WERI-Rb-1 (cell line): ENCODE results near the gene INTS15.
"Not testable (repeated sequence)": the region's sequence is repeated elsewhere in the genome, so short reads cannot be mapped to it uniquely, and the experiment has no call there.

Experiments used
- DNase-seq: peaks from one replicate; pipeline ENCODE4 v3.0.0-alpha.2; 2020
- H3K27ac ChIP-seq: fragments of 250-450 bp; sonication (Bioruptor Pico); 2 replicates; pipeline ENCODE4 v1.5.1; 2020; ENCODE audit warnings: mild to moderate bottlenecking, moderate library complexity
- H3K27me3 ChIP-seq: fragments of 250-450 bp; sonication (Bioruptor Pico); 2 replicates; pipeline ENCODE4 v1.5.1; 2021; ENCODE audit warnings: mild to moderate bottlenecking, low read depth, moderate library complexity; ENCODE audit not compliant: insufficient read depth, severe bottlenecking
- H3K36me3 ChIP-seq: fragments of 250-450 bp; sonication (Bioruptor Pico); 2 replicates; pipeline ENCODE4 v1.5.1; 2020; ENCODE audit warnings: mild to moderate bottlenecking, moderate library complexity
- H3K4me3 ChIP-seq: 2 replicates; pipeline ENCODE4 v1.5.1; 2011; ENCODE audit warnings: low read depth, mild to moderate bottlenecking, control low read depth, low read length
- H3K9me3 ChIP-seq: fragments of 250-450 bp; sonication (Bioruptor Pico); 2 replicates; pipeline ENCODE4 v1.5.1; 2021; ENCODE audit warnings: mild to moderate bottlenecking, moderate library complexity; ENCODE audit not compliant: severe bottlenecking
- CTCF ChIP-seq: IDR thresholded peaks from 2 replicates; pipeline ENCODE4 v1.5.1; 2011; ENCODE audit warnings: low read depth, mild to moderate bottlenecking, control low read depth, inconsistent platforms, low read length

INTS15 gene

GRCh38 chr7:6579446-6579845 lies 10.4 kb upstream of the INTS15 start:
- Histone ChIP-seq H3K4me3 (no peak overlapping the region), H3K27ac (no peak overlapping the region), H3K36me3 (peaks cover 43% of the 10 kb centered on the region), H3K27me3 (no peaks in the 10 kb centered on the region), H3K9me3 (no peaks in the 10 kb centered on the region)
- TF ChIP-seq CTCF, result no peak; the same call in 1 of the 2 replicates
- DNase-seq, result no peak

- H3K27me3 ChIP-seq, H3K4me3 ChIP-seq, H3K9me3 ChIP-seq, H3K27ac ChIP-seq, DNase-seq: not testable (repeated sequence)
- H3K36me3 ChIP-seq, result peaks cover 78% of the 10 kb centered on the region
These were observed 3.9 kb upstream of the INTS15 start for GRCh38 chr7:6585746-6586432.

- Histone ChIP-seq H3K27ac (no peak overlapping the region), H3K36me3 (peaks cover 74% of the 10 kb centered on the region), H3K9me3 (no peaks in the 10 kb centered on the region), H3K27me3 (no peaks in the 10 kb centered on the region), H3K4me3 (no peak overlapping the region)
- TF ChIP-seq CTCF, result no peak
- no peak for DNase-seq
These were observed 1.3 kb upstream of the INTS15 start for GRCh38 chr7:6588566-6588965.

GRCh38 chr7:6589151-6589828 lies 531 bp upstream of the INTS15 start:
- Histone ChIP-seq H3K27me3 (no peaks in the 10 kb centered on the region), H3K27ac (peak overlapping the region; percentile 44; the same call in 1 of the 2 replicates), H3K4me3 (peak overlapping the region; percentile 15; the same call in 1 of the 2 replicates), H3K9me3 (no peaks in the 10 kb centered on the region), H3K36me3 (peaks cover 73% of the 10 kb centered on the region)
- no peak for DNase-seq
- TF ChIP-seq CTCF, result no peak

GRCh38 chr7:6590645-6591110 lies 857 bp downstream of the INTS15 start:
- no peaks in the 10 kb centered on the region for H3K27me3 ChIP-seq
- no peak for TF ChIP-seq CTCF
- H3K9me3 ChIP-seq, result no peaks in the 10 kb centered on the region
- peaks cover 73% of the 10 kb centered on the region for H3K36me3 ChIP-seq
- H3K27ac ChIP-seq, result peak overlapping the region; percentile 89
- DNase-seq, result peak; percentile 49
- peak overlapping the region; percentile 94 for H3K4me3 ChIP-seq

- H3K36me3 ChIP-seq, result peaks cover 89% of the 10 kb centered on the region
These were observed 10.3 kb downstream of the INTS15 start for GRCh38 chr7:6600093-6600492.

More at GRCh38 chr7:6600093-6600492, 10.3 kb downstream of the INTS15 start:
- TF ChIP-seq CTCF, result no peak
- no peaks in the 10 kb centered on the region for H3K27me3 ChIP-seq
- peak; percentile 86 for DNase-seq
- peak overlapping the region; percentile 98 for H3K27ac ChIP-seq
- H3K9me3 ChIP-seq, result no peaks in the 10 kb centered on the region
- no peak overlapping the region for H3K4me3 ChIP-seq
